ENCODE data around the gene NFIC. TPM values are rescaled to one million over a fixed set of nuclear protein-coding genes. Genes with fewer than 3 reads are reported as not detected.

The NFIC gene
- total and polyA plus RNA-seq, 3 donors from 2014 or later = 56.5 to 127 (median 113) TPM

DNA sequence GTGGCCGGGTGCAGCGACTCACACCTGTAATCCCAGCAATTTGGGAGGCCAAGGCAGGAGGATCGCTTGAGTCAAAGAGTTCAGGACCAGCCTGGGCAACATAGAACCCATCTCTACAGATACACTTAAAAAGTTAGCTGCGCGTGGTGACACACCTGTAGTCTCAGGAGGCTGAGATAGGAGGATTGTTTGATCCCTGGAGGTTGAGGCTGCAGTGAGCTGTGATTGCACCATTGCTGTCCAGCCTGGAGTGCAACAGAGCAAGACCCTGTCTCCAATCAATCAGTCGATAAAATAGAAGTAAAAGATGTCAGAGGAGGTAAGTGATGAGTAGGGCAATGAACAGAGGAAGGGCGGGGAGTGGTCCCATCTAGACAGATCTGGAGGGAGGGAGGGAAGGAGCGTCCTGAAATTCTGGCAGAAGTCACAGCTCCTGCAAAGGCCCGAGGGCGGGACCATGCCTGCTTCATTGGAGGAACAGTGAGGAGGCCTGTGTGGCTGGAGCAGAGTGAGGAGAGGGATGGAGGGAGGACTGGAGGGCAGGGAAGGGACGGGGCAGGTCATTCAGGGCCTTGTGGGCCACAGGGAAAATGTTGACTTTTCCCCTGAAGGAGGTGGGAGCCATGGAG is 104.2 kb downstream of the NFIC start:
- no peak for TF ChIP-seq POLR2A (IDR thresholded peaks at IDR 0.05)
- TF ChIP-seq, protein P1, sequence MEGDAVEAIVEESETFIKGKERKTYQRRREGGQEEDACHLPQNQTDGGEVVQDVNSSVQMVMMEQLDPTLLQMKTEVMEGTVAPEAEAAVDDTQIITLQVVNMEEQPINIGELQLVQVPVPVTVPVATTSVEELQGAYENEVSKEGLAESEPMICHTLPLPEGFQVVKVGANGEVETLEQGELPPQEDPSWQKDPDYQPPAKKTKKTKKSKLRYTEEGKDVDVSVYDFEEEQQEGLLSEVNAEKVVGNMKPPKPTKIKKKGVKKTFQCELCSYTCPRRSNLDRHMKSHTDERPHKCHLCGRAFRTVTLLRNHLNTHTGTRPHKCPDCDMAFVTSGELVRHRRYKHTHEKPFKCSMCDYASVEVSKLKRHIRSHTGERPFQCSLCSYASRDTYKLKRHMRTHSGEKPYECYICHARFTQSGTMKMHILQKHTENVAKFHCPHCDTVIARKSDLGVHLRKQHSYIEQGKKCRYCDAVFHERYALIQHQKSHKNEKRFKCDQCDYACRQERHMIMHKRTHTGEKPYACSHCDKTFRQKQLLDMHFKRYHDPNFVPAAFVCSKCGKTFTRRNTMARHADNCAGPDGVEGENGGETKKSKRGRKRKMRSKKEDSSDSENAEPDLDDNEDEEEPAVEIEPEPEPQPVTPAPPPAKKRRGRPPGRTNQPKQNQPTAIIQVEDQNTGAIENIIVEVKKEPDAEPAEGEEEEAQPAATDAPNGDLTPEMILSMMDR (IDR thresholded peaks at IDR 0.05) = no peak
- no peaks in the 10 kb centered on the region for H3K36me3 ChIP-seq (ENCODE audit: low read depth, missing control alignments)
- intact Hi-C loops (cut with DNase I; ENCODE audit: low total_unique reads) = loop anchor here (5.0 kb wide), 1 partner anchor 148 kb away; no protein-coding TSS in a partner anchor
- no peak overlapping the region for H3K27ac ChIP-seq
- H3K4me1 ChIP-seq = peaks cover 8% of the 10 kb centered on the region
- H3K4me3 ChIP-seq = no peak overlapping the region
- DNase-seq = no peak
- no peaks in the 10 kb centered on the region for H3K27me3 ChIP-seq
- no peaks in the 10 kb centered on the region for H3K9me3 ChIP-seq
- 67 to 68% methylated on average over 11 of the region's 11 CpGs for whole genome bisulfite sequencing, 2 donors

DNA sequence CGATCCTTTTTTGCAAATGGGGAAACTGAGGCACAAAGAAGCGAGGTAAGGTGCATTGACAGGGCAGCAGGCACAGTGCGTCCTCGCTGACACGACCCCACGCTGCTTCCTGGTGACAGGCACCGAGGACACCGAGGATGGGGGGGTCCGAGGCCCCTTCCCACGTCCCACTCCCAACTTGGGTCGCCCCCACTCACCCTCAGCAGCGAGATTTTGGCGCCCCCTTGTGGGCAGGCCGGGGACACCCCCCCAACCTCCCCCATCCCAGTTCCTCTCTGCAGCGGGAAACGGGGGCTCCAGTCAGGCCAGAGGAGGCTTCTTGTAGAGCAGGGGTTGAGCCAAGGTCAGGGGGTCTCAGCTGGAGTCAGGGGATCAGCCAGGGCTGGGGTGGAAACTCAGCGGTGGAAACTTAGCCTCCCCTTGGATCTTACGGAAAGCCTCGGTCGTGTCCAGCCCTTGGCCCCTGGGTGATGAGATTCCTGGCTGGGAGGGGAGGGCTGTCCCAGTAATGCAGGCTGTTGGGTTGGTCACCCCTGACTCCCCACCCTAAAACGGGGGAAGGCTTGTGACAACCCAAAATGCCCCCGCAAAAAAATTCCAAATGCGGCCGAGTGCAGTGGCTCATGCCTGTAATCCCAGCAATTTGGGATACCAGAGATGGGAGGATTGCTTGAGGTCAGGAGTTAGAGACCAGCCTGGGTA is 105.7 kb downstream of the NFIC start:
- no peak overlapping the region for H3K27ac ChIP-seq
- no peak overlapping the region for H3K4me3 ChIP-seq
- no peaks in the 10 kb centered on the region for H3K9me3 ChIP-seq
- no peaks in the 10 kb centered on the region for H3K27me3 ChIP-seq
- 23 to 37% methylated on average over 10 to 24 of the region's 24 CpGs for WGBS, 2 donors
- intact Hi-C loops (cut with DNase I; ENCODE audit: low total_unique reads) = loop anchor here (5.0 kb wide), 1 partner anchor 150 kb away; no protein-coding TSS in a partner anchor
- TF ChIP-seq, protein P1 (IDR thresholded peaks at IDR 0.05) = peak; percentile 71 to 90 (median 76)
- no peak for TF ChIP-seq POLR2A (IDR thresholded peaks at IDR 0.05)
- no peak for DNase-seq
- no peaks in the 10 kb centered on the region for H3K4me1 ChIP-seq
- no peaks in the 10 kb centered on the region for H3K36me3 ChIP-seq (ENCODE audit: low read depth, missing control alignments)

DNA sequence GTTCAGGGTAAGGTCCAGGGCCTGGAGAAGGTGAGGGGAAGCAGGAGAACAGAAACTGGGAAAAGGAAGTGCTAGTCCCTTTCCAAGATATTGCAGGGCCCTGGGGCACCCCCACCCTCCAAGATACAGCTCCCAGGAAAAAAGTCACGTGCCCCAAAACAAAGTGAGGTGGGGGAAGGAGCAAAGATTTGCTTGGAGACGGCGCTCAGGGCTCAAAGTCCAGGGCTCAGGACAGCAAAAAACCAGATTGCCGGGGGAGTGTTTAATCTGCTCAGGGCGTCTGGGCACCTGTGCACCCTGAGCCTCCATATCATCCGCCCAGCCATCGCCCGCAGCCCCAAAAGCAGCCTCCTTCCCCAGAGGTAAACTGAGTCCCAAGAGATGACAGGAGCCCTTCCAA is 107.6 kb downstream of the NFIC start:
- WGBS, 2 donors = 79 to 87% methylated on average over 8 of the region's 8 CpGs
- Histone ChIP-seq H3K4me3 (no peak overlapping the region), H3K9me3 (no peaks in the 10 kb centered on the region), H3K27me3 (no peaks in the 10 kb centered on the region), H3K36me3 (ENCODE audit: low read depth, missing control alignments) (no peaks in the 10 kb centered on the region), H3K27ac (no peak overlapping the region), H3K4me1 (no peaks in the 10 kb centered on the region)
- DNase-seq = no peak
- TF ChIP-seq, protein P1 (IDR thresholded peaks at IDR 0.05) = no peak
- no peak for TF ChIP-seq POLR2A (IDR thresholded peaks at IDR 0.05)
- intact Hi-C loops (cut with DNase I; ENCODE audit: low total_unique reads) = loop anchor here (5.0 kb wide), 1 partner anchor 152 kb away; no protein-coding TSS in a partner anchor

DNA sequence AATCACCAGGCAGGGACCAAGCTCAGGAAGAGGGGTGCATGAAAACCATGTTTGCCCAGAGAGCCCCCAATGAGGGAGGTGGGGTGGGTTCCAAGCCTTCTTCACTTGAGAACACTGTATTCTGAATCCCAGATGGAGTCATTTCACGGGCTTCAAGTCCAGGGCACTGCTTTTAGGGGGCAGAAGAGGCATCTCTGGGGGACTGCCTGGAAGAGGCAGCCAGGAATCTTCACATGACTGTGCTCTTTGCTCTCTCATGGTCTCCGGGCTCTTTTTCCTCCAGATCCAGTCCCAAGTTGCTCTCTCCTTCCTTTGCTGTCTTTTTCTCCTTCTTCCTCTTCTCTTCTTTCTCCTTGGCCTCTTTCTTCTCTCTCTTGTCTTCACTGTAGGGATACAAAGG is 108.2 kb downstream of the NFIC start:
- Histone ChIP-seq H3K27me3 (no peaks in the 10 kb centered on the region), H3K4me3 (no peak overlapping the region), H3K36me3 (ENCODE audit: low read depth, missing control alignments) (no peaks in the 10 kb centered on the region), H3K4me1 (no peaks in the 10 kb centered on the region), H3K27ac (no peak overlapping the region), H3K9me3 (no peaks in the 10 kb centered on the region)
- no peak for TF ChIP-seq POLR2A (IDR thresholded peaks at IDR 0.05)
- TF ChIP-seq, protein P1 (IDR thresholded peaks at IDR 0.05) = no peak
- DNase-seq = no peak
- WGBS, 2 donors = 71 to 78% methylated on average over 2 of the region's 2 CpGs
- intact Hi-C loops (cut with DNase I; ENCODE audit: low total_unique reads) = loop anchor here (5.0 kb wide), 1 partner anchor 152 kb away; no protein-coding TSS in a partner anchor
